Mucosa of stomach (tissue), 1 donor: ENCODE data around the gene PTGDS.

Experiments
- H3K27me3 ChIP-seq: one replicate; pipeline ENCODE4 v1.7.0; 2013; ENCODE audit warnings: mild to moderate bottlenecking, low read length; ENCODE audit not compliant: control insufficient read depth, insufficient read depth
- H3K36me3 ChIP-seq: one replicate; pipeline ENCODE4 v1.7.0; 2013; ENCODE audit warnings: low read length; ENCODE audit not compliant: control insufficient read depth, insufficient read depth
- H3K4me1 ChIP-seq: one replicate; pipeline ENCODE4 v1.7.0; 2013; ENCODE audit warnings: mild to moderate bottlenecking, low read length; ENCODE audit not compliant: control insufficient read depth, insufficient read depth
- H3K4me3 ChIP-seq: one replicate; pipeline ENCODE4 v1.7.0; 2013; ENCODE audit warnings: low read length
- H3K9ac ChIP-seq: one replicate; pipeline ENCODE4 v1.7.0; 2013; ENCODE audit warnings: mild to moderate bottlenecking, low read length, moderate library complexity
- H3K9me3 ChIP-seq: one replicate; pipeline ENCODE4 v1.7.0; 2013; ENCODE audit warnings: mild to moderate bottlenecking, low read length, moderate library complexity; ENCODE audit not compliant: control insufficient read depth
- donor health status: Pancreatic carcinoma.

PTGDS gene

GRCh38 chr9:136955202-136955942 is 21.9 kb upstream of the PTGDS start:
- H3K4me1 ChIP-seq = peaks cover 13% of the 10 kb centered on the region
- no peak overlapping the region for H3K4me3 ChIP-seq
- H3K36me3 ChIP-seq = no peaks in the 10 kb centered on the region
- no peaks in the 10 kb centered on the region for H3K9me3 ChIP-seq
- H3K9ac ChIP-seq = no peak overlapping the region
- no peaks in the 10 kb centered on the region for H3K27me3 ChIP-seq

DNA sequence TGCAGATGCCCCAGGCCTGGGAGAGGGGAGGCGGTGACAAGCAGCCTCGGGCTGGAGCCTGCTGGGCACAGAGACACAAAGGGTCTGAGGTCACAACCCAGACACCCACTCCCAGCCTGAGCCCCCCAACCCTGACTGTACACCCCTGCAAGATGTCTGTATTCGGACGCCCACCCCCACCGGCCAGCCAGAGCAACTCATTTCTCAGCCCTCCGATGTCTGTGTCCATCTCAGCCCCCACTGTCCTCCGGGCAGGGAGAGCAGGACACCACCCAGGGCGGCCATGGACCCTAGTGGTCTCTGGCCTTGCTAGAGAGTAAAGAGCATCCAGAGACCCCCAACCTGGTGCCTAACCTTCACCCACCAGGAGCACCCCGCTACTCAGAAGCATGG is 21.4 kb upstream of the PTGDS start:
- Histone ChIP-seq H3K9me3 (no peaks in the 10 kb centered on the region), H3K4me3 (no peak overlapping the region), H3K9ac (no peak overlapping the region), H3K36me3 (no peaks in the 10 kb centered on the region), H3K4me1 (peaks cover 8% of the 10 kb centered on the region), H3K27me3 (no peaks in the 10 kb centered on the region)

DNA sequence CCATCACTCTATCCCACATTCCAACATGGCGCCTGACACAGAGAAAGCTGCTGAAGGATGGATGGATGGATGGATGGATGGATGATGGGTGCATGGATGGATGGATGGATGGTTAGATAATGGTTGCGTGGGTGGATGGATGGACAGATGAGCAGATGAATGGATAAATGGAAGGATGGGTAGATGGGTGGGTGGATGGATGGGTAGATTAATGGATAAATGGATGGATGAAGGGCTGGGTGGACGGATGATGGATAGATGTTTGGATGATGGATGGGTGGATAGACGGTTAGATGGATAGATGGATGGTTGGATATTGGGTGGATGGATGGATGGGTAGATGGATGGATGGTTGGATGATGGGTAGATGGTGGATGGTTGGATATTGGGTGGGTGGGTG is 20.7 kb upstream of the PTGDS start:
- Histone ChIP-seq H3K27me3 (no peaks in the 10 kb centered on the region), H3K36me3 (no peaks in the 10 kb centered on the region), H3K4me1 (peaks cover 3% of the 10 kb centered on the region), H3K9me3 (no peaks in the 10 kb centered on the region), H3K9ac (no peak overlapping the region), H3K4me3 (no peak overlapping the region)

GRCh38 chr9:136957461-136957860 is 19.8 kb upstream of the PTGDS start:
- no peaks in the 10 kb centered on the region for H3K36me3 ChIP-seq

GRCh38 chr9:136957901-136958300 is 19.4 kb upstream of the PTGDS start:
- no peaks in the 10 kb centered on the region for H3K4me1 ChIP-seq
- no peaks in the 10 kb centered on the region for H3K36me3 ChIP-seq
- H3K4me3 ChIP-seq = no peak overlapping the region
- H3K9ac ChIP-seq = no peak overlapping the region
- H3K27me3 ChIP-seq = no peaks in the 10 kb centered on the region
- no peaks in the 10 kb centered on the region for H3K9me3 ChIP-seq

More at GRCh38 chr9:136957461-136957860, 19.8 kb upstream of the PTGDS start:
- H3K9ac ChIP-seq = no peak overlapping the region
- no peaks in the 10 kb centered on the region for H3K4me1 ChIP-seq
- no peaks in the 10 kb centered on the region for H3K9me3 ChIP-seq
- H3K4me3 ChIP-seq = no peak overlapping the region
- no peaks in the 10 kb centered on the region for H3K27me3 ChIP-seq

- Histone ChIP-seq H3K27me3 (no peaks in the 10 kb centered on the region), H3K36me3 (no peaks in the 10 kb centered on the region), H3K9ac (no peak overlapping the region), H3K4me1 (no peaks in the 10 kb centered on the region), H3K9me3 (no peaks in the 10 kb centered on the region), H3K4me3 (no peak overlapping the region)
Observed at GRCh38 chr9:136958473-136958872, 18.8 kb upstream of the PTGDS start.

GRCh38 chr9:136958898-136959850 is 18.1 kb upstream of the PTGDS start:
- H3K4me3 ChIP-seq = no peak overlapping the region
- no peaks in the 10 kb centered on the region for H3K27me3 ChIP-seq
- peaks cover 3% of the 10 kb centered on the region for H3K4me1 ChIP-seq
- H3K9me3 ChIP-seq = no peaks in the 10 kb centered on the region
- no peaks in the 10 kb centered on the region for H3K36me3 ChIP-seq
- no peak overlapping the region for H3K9ac ChIP-seq

DNA sequence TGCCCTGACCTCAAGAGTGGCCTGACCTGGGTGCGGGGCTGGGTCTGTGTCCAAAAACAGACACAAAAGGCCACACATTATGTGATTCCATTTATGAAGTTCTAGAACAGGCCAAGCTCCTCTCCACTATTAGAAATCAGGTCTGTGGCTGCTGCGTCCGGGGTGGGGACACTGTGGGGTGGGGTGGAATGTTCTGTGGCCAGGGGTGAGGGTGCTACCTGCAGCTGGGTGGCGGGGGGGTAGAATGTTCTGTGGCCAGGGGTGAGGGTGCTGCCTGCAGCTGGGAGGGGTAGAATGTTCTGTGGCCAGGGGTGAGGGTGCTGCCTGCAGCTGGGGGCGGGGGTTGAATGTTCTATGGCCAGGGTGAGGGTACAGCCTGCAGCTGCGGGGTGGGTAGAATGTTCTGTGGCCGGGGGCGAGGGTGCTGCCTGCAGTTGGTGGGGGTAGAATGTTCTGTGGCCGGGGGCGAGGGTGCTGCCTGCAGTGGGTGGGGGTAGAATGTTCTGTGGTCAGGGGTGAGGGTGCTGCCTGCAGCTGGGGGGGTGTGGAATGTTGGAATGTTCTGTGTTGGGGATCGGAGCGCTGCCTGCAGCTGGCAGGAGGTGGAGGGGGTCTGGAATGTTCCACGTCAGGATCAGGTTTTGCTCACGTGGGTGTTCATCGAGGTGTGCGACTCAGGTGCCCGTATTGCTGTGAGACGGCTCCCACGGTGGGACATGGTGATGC is 16.9 kb upstream of the PTGDS start:
- H3K4me3 ChIP-seq = no peak overlapping the region
- H3K36me3 ChIP-seq = no peaks in the 10 kb centered on the region
- H3K9ac ChIP-seq = no peak overlapping the region
- H3K4me1 ChIP-seq = peaks cover 11% of the 10 kb centered on the region
- H3K9me3 ChIP-seq = no peaks in the 10 kb centered on the region
- no peaks in the 10 kb centered on the region for H3K27me3 ChIP-seq

- no peak overlapping the region for H3K9ac ChIP-seq
- no peaks in the 10 kb centered on the region for H3K36me3 ChIP-seq
- no peaks in the 10 kb centered on the region for H3K9me3 ChIP-seq
- H3K4me1 ChIP-seq = peaks cover 11% of the 10 kb centered on the region
- no peak overlapping the region for H3K4me3 ChIP-seq
- H3K27me3 ChIP-seq = peaks cover 3% of the 10 kb centered on the region
Observed at GRCh38 chr9:136960938-136961275, 16.4 kb upstream of the PTGDS start.

GRCh38 chr9:136961279-136962065 is 15.8 kb upstream of the PTGDS start:
- no peak overlapping the region for H3K9ac ChIP-seq
- H3K27me3 ChIP-seq = peaks cover 6% of the 10 kb centered on the region
- H3K9me3 ChIP-seq = no peaks in the 10 kb centered on the region
- H3K36me3 ChIP-seq = no peaks in the 10 kb centered on the region
- peaks cover 11% of the 10 kb centered on the region for H3K4me1 ChIP-seq
- H3K4me3 ChIP-seq = no peak overlapping the region

- Histone ChIP-seq H3K4me3 (no peak overlapping the region), H3K9ac (no peak overlapping the region), H3K36me3 (no peaks in the 10 kb centered on the region), H3K4me1 (peaks cover 11% of the 10 kb centered on the region), H3K9me3 (no peaks in the 10 kb centered on the region), H3K27me3 (peaks cover 6% of the 10 kb centered on the region)
Observed at GRCh38 chr9:136962163-136962562, 15.1 kb upstream of the PTGDS start.
